Measurements from ENCODE around the gene BCAT1. TPM values are rescaled to one million over a fixed set of nuclear protein-coding genes. Genes with fewer than 3 reads are reported as not detected.

BCAT1 gene
- total RNA-seq, 5 donors from 2014 or later (not counting 1 experiment from before 2014, with no cell fraction given) = 1.2 to 4.2 (median 3.2) TPM

GRCh38 chr12:24895612-24896011 is 53.3 kb downstream of the BCAT1 start:
- ChIA-PET POLR2A (no interaction called here), CTCF (no interaction called here)
- no peak overlapping the region for H3K27ac Mint-ChIP-seq
- H3K4me1 Mint-ChIP-seq = no peaks in the 10 kb centered on the region
- H3K4me3 ChIP-seq (ENCODE audit: control insufficient read depth in 1 of 2, extremely low read depth in 1 of 2, low read length in 1 of 2) = no peak overlapping the region
- H3K27me3 ChIP-seq (replicated peaks in 1 of 2; ENCODE audit: control insufficient read depth in 2 of 2, extremely low read depth in 1 of 2, insufficient read depth in 2 of 2, low read length in 1 of 2) = no peaks in the 10 kb centered on the region
- no peak for DNase-seq
- no peak overlapping the region for H3K4me3 Mint-ChIP-seq
- ATAC-seq (replicated peaks in 1 of 4) = no peak
- WGBS (ENCODE audit: insufficient coverage) = no CpG with 5 or more reads among the region's 1 CpG
- no peaks in the 10 kb centered on the region for H3K9me3 Mint-ChIP-seq
- no peaks in the 10 kb centered on the region for H3K36me3 ChIP-seq (ENCODE audit: control insufficient read depth in 2 of 2, extremely low read depth in 1 of 2, insufficient read depth in 1 of 2, low read length in 1 of 2)
- H3K36me3 Mint-ChIP-seq = no peaks in the 10 kb centered on the region
- no peak overlapping the region for H3K27ac ChIP-seq (ENCODE audit: low read length)
- no peaks in the 10 kb centered on the region for H3K9me3 ChIP-seq
- H3K4me1 ChIP-seq (ENCODE audit: control insufficient read depth in 1 of 2, extremely low read depth in 1 of 2, insufficient read depth in 2 of 2, low read length in 2 of 2) = no peaks in the 10 kb centered on the region
- H3K27me3 Mint-ChIP-seq = peaks cover 4 to 5% of the 10 kb centered on the region in 2 donors

- no peaks in the 10 kb centered on the region for H3K36me3 Mint-ChIP-seq
- H3K4me1 Mint-ChIP-seq = no peaks in the 10 kb centered on the region
- H3K4me3 ChIP-seq (ENCODE audit: control insufficient read depth in 1 of 2, extremely low read depth in 1 of 2, low read length in 1 of 2) = no peak overlapping the region
- no peak overlapping the region for H3K4me3 Mint-ChIP-seq
- H3K36me3 ChIP-seq (ENCODE audit: control insufficient read depth in 2 of 2, extremely low read depth in 1 of 2, insufficient read depth in 1 of 2, low read length in 1 of 2) = no peaks in the 10 kb centered on the region
- CTCF ChIA-PET = no interaction called here
- no peak for ATAC-seq (replicated peaks in 1 of 4)
- 89% methylated on average over 3 of the region's 3 CpGs for WGBS (ENCODE audit: insufficient coverage)
- H3K4me1 ChIP-seq (ENCODE audit: control insufficient read depth in 1 of 2, extremely low read depth in 1 of 2, insufficient read depth in 2 of 2, low read length in 2 of 2) = no peaks in the 10 kb centered on the region
- no peaks in the 10 kb centered on the region for H3K27me3 ChIP-seq (replicated peaks in 1 of 2; ENCODE audit: control insufficient read depth in 2 of 2, extremely low read depth in 1 of 2, insufficient read depth in 2 of 2, low read length in 1 of 2)
- peaks cover 2 to 4% of the 10 kb centered on the region in 2 donors for H3K27me3 Mint-ChIP-seq
- no peak overlapping the region for H3K27ac ChIP-seq (ENCODE audit: low read length)
- no peaks in the 10 kb centered on the region for H3K9me3 Mint-ChIP-seq
- no peaks in the 10 kb centered on the region for H3K9me3 ChIP-seq
- no peak overlapping the region for H3K27ac Mint-ChIP-seq
- no peak for DNase-seq
- POLR2A ChIA-PET = no interaction called here
These were observed 54.0 kb downstream of the BCAT1 start for GRCh38 chr12:24894879-24895278.

- H3K4me3 ChIP-seq (ENCODE audit: control insufficient read depth in 1 of 2, extremely low read depth in 1 of 2, low read length in 1 of 2) = no peak overlapping the region
- ATAC-seq (replicated peaks in 1 of 4) (no peak), DNase-seq (no peak)
- no peaks in the 10 kb centered on the region for H3K36me3 ChIP-seq (ENCODE audit: control insufficient read depth in 2 of 2, extremely low read depth in 1 of 2, insufficient read depth in 1 of 2, low read length in 1 of 2)
- H3K27me3 ChIP-seq (replicated peaks in 1 of 2; ENCODE audit: control insufficient read depth in 2 of 2, extremely low read depth in 1 of 2, insufficient read depth in 2 of 2, low read length in 1 of 2) = no peaks in the 10 kb centered on the region
- CTCF ChIA-PET = no interaction called here
- H3K4me1 Mint-ChIP-seq = no peaks in the 10 kb centered on the region
- no peaks in the 10 kb centered on the region for H3K36me3 Mint-ChIP-seq
- H3K27me3 Mint-ChIP-seq = no peaks in the 10 kb centered on the region
- 100% methylated on average over 2 of the region's 7 CpGs for WGBS (ENCODE audit: insufficient coverage)
- H3K9me3 ChIP-seq = no peaks in the 10 kb centered on the region
- no peak overlapping the region for H3K27ac Mint-ChIP-seq
- no peak overlapping the region for H3K4me3 Mint-ChIP-seq
- no peaks in the 10 kb centered on the region for H3K4me1 ChIP-seq (ENCODE audit: control insufficient read depth in 1 of 2, extremely low read depth in 1 of 2, insufficient read depth in 2 of 2, low read length in 2 of 2)
- no peaks in the 10 kb centered on the region for H3K9me3 Mint-ChIP-seq
- POLR2A ChIA-PET = no interaction called here
- H3K27ac ChIP-seq (ENCODE audit: low read length) = no peak overlapping the region
These were observed 58.7 kb downstream of the BCAT1 start for GRCh38 chr12:24890048-24890803.

GRCh38 chr12:24889411-24889810 is 59.5 kb downstream of the BCAT1 start:
- Histone ChIP-seq H3K27ac (ENCODE audit: low read length) (no peak overlapping the region), H3K4me3 (ENCODE audit: control insufficient read depth in 1 of 2, extremely low read depth in 1 of 2, low read length in 1 of 2) (no peak overlapping the region), H3K9me3 (no peaks in the 10 kb centered on the region), H3K27me3 (replicated peaks in 1 of 2; ENCODE audit: control insufficient read depth in 2 of 2, extremely low read depth in 1 of 2, insufficient read depth in 2 of 2, low read length in 1 of 2) (no peaks in the 10 kb centered on the region), H3K36me3 (ENCODE audit: control insufficient read depth in 2 of 2, extremely low read depth in 1 of 2, insufficient read depth in 1 of 2, low read length in 1 of 2) (no peaks in the 10 kb centered on the region), H3K4me1 (ENCODE audit: control insufficient read depth in 1 of 2, extremely low read depth in 1 of 2, insufficient read depth in 2 of 2, low read length in 2 of 2) (no peaks in the 10 kb centered on the region)
- Mint-ChIP-seq H3K4me1 (no peaks in the 10 kb centered on the region), H3K36me3 (no peaks in the 10 kb centered on the region), H3K4me3 (no peak overlapping the region), H3K27me3 (no peaks in the 10 kb centered on the region), H3K27ac (no peak overlapping the region), H3K9me3 (no peaks in the 10 kb centered on the region)
- ChIA-PET CTCF (no interaction called here), POLR2A (no interaction called here)
- no peak for ATAC-seq (replicated peaks in 1 of 4)
- WGBS (ENCODE audit: insufficient coverage) = no CpG with 5 or more reads among the region's 3 CpGs
- DNase-seq = no peak

- H3K27me3 ChIP-seq (replicated peaks in 1 of 2; ENCODE audit: control insufficient read depth in 2 of 2, extremely low read depth in 1 of 2, insufficient read depth in 2 of 2, low read length in 1 of 2) = no peaks in the 10 kb centered on the region
- POLR2A ChIA-PET = no interaction called here
- Mint-ChIP-seq H3K4me1 (no peaks in the 10 kb centered on the region), H3K9me3 (no peaks in the 10 kb centered on the region), H3K36me3 (no peaks in the 10 kb centered on the region), H3K27ac (no peak overlapping the region), H3K27me3 (no peaks in the 10 kb centered on the region), H3K4me3 (no peak overlapping the region)
- H3K27ac ChIP-seq (ENCODE audit: low read length) = no peak overlapping the region
- no peaks in the 10 kb centered on the region for H3K9me3 ChIP-seq
- CTCF ChIA-PET = no interaction called here
- H3K36me3 ChIP-seq (ENCODE audit: control insufficient read depth in 2 of 2, extremely low read depth in 1 of 2, insufficient read depth in 1 of 2, low read length in 1 of 2) = no peaks in the 10 kb centered on the region
- DNase-seq = no peak
- ATAC-seq (replicated peaks in 1 of 4) = no peak
- H3K4me3 ChIP-seq (ENCODE audit: control insufficient read depth in 1 of 2, extremely low read depth in 1 of 2, low read length in 1 of 2) = no peak overlapping the region
- H3K4me1 ChIP-seq (ENCODE audit: control insufficient read depth in 1 of 2, extremely low read depth in 1 of 2, insufficient read depth in 2 of 2, low read length in 2 of 2) = no peaks in the 10 kb centered on the region
- WGBS (ENCODE audit: insufficient coverage) = 89% methylated on average over 5 of the region's 5 CpGs
These were observed 60.1 kb downstream of the BCAT1 start for GRCh38 chr12:24888813-24889212.

- ATAC-seq (replicated peaks in 1 of 4) (no peak), DNase-seq (no peak)
- Mint-ChIP-seq H3K36me3 (no peaks in the 10 kb centered on the region), H3K4me1 (no peaks in the 10 kb centered on the region), H3K4me3 (no peak overlapping the region), H3K27ac (no peak overlapping the region), H3K27me3 (no peaks in the 10 kb centered on the region), H3K9me3 (no peaks in the 10 kb centered on the region)
- ChIA-PET CTCF (interaction anchor here in 1 of 2 donors (0.6 kb wide), 1 partner anchor 71 kb away, joined by 6 read pairs; no protein-coding TSS in a partner anchor), POLR2A (no interaction called here)
- Histone ChIP-seq H3K4me3 (ENCODE audit: control insufficient read depth in 1 of 2, extremely low read depth in 1 of 2, low read length in 1 of 2) (no peak overlapping the region), H3K4me1 (ENCODE audit: control insufficient read depth in 1 of 2, extremely low read depth in 1 of 2, insufficient read depth in 2 of 2, low read length in 2 of 2) (no peaks in the 10 kb centered on the region), H3K27me3 (replicated peaks in 1 of 2; ENCODE audit: control insufficient read depth in 2 of 2, extremely low read depth in 1 of 2, insufficient read depth in 2 of 2, low read length in 1 of 2) (no peaks in the 10 kb centered on the region), H3K9me3 (no peaks in the 10 kb centered on the region), H3K36me3 (ENCODE audit: control insufficient read depth in 2 of 2, extremely low read depth in 1 of 2, insufficient read depth in 1 of 2, low read length in 1 of 2) (no peaks in the 10 kb centered on the region), H3K27ac (ENCODE audit: low read length) (no peak overlapping the region)
- no CpG with 5 or more reads among the region's 3 CpGs for WGBS (ENCODE audit: insufficient coverage)
These were observed 64.0 kb downstream of the BCAT1 start for GRCh38 chr12:24884911-24885310.
